ENCODE measurements around the gene TRMT2B.
"Not testable (repeated sequence)": the region's sequence is repeated elsewhere in the genome, so short reads cannot be mapped to it uniquely, and the experiment has no call there.

The TRMT2B gene

DNA sequence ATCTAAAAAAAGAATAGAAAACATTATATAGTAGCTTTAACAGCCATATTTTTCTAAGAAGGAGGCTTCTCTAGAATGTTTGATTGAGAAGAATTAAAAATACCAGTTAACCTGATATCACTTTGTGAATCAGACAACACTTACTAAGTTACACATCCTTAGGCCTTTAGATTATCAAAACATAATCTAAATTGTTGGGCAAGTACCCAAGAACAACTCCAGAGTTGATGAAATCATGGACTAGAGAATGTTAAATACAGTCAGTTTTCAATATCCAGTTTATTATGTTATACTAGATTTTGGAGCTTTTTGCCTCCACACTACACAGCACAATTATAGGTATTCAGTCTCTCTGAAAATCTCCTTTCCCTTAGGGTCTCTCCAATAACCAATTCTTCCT, 42.8 kb downstream of the TRMT2B start:
- DNase-seq (ENCODE audit: low read depth in 2 of 2): no peak

DNA sequence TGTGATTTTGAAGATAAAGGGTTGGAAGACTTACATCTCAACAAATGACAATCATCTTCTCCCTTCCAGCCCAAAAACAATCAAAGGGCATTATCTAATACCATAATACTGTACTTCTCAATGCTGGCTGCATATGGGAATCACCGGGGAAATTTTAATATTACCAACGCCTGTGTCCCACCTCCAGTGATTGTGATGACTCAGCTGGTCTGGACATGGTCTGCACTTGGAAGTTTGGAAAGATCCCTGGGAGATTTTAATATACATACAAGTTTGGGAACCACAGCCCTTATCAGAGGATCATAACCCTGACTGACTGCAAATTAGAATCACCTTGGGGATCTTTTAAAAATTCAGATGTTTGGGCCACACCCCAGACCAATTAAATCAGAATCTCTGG, 52.5 kb downstream of the TRMT2B start:
- DNase-seq (ENCODE audit: low read depth in 2 of 2): no peak

DNA sequence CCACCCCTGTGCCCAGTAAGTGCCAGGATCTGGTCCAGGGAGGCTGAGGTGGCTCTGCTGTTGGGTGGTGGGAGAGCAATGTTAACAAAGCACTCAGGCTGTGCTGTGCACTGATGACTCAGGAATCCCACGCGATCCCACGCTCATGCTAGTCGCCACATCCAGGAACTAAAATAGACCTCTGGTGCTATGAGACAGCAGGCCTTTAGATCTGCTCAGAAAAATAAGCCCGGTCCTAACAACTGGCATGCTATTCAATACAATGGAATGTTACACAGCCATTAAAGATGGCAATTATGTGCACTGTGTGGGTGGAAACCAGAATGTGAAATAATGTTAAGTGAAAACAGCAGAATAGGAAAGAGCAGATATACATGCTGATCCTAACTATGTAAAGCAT, 56.4 kb downstream of the TRMT2B start:
- DNase-seq (ENCODE audit: low read depth in 2 of 2): no peak

DNA sequence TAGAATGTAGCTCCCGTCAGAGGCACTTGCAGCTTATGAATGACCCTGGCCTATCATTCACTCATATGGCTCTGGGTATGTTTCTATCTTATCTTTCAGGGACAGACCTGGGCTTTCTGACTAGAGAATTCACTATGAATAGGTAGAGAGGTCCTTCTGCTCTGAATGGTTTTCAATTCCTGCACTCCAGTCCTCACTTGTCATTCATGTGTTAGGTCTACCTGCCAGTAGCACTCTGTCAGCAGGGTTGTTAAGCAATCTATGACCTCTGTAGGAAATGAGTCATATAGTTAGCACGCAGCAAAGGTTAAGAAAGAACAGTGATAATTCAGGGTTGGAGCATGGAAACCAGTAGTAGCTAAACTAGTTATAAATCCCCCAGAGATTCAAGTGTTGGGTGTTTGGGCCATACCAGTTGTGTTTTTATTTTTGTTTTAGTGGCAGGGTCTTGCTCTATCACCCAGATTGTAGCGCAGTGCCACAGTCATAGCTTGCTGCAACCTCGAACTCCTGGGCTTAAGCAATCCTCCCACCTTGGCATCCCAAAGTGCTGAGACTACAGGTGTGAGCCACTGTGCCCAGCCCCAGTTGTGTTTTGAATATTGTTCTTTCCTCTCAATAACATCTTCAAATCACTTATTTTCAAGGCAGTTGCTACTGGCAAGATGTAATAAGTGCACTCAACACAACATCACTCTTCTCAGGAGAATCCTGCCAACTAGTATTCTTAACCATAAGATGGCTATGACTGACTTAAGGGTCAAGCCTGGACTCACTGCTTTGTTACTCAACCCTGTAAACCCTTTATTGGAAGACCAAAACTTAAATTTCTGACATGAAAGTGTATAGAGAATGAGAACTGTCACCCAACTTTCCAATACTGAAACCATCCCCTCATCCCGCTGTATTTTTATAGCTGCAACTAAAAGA, 57.3 kb downstream of the TRMT2B start:
- no peak for DNase-seq (ENCODE audit: low read depth in 2 of 2)

DNA sequence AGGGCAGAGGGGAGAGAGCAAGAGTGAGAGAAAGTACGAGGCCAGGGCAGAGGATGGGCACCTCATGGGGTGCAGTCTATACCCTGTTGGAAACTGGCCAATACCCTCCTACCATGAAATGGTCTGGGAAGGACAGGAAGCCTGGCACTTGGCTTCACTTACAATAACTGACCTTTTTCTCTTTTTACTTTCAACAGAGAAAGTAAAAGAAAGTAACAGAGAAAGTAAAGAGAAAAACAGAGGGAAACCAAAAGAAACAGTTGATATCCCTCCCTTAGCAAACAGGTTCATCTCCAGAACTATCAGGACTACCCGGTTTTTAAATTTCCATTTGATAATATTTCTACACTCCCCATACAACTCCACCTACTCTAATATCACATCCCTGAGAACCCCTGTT, 61.8 kb downstream of the TRMT2B start:
- no peak for DNase-seq (ENCODE audit: low read depth in 2 of 2)

DNA sequence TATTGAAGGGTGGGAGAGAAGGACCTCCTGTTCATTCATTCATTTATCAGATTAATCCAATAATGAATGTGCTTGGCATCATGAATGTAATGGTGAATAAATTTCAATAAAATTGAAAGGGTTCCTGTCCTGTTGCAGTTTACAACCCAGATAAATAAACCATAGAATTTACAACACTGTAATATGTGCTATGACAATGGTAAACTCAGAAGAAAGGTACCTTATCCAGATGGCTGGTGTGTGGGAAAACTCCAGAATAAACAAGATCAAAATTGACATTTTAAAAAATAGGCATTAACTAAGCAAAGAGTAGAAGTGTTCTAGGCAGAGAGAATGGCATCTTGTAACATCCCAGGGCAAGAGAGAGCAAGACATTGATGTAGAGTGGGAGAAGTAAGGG, 67.1 kb downstream of the TRMT2B start:
- no peak for DNase-seq (ENCODE audit: low read depth in 2 of 2)

DNA sequence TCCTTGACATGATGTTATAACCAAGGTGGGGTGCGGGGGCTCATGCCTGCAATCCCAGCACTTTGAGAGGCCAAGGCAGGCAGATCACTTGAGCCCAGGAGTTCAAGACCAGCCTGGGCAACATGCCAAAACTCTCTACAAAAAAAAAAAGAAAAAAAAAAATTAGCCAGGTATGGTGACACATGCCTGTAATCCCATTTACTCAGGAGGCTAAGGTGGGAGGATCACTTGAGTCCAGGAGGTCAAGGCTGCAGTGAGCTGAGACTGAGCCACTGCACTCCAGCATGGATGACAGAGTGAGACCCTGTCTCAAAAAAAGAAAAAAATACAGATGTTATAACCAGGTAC, 70.4 kb downstream of the TRMT2B start:
- not testable (repeated sequence) for DNase-seq (ENCODE audit: low read depth in 2 of 2)

DNA sequence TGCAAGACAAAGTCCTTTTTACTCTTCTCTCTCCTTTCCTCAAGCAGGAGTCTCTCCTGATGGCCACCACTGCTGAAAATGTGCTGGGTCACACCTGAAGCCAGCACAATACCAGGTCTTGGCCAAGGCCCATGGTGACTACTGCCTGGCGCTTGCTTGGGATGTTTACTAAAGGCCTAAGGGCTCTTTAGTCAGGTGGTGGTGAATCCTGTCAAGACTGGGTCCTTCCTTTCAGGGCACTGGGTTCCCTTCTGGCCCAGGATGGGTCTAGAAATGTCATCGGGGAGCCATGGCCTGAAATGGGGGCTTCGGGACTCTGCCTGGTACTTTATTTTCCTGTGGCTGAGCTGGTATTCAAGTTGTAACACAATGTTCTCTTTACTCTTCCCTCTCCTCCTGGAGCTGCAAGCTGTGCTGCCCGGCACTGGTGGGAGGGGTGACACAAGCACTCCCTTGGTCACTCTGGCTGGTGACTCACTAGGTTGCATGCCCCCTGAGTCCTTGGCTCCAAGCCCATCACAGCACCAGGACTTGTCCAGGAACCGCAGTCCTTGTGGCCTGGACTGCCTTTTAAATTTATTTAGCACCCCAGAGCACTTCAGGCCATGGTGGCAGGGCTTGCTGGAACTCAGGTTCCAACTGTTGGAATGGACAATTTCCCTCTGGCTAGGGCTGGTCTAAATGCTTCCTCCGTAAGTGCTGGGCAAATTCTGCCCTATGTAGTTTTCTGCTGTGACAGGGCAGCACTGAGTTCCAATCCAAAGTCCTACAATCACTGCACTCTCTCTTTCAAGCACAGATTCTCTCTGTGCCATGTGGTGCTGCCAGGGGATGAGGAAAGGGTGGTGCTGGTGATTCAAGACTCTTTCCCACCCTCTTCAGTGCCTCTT, 71.1 kb downstream of the TRMT2B start:
- DNase-seq (ENCODE audit: low read depth in 2 of 2): no peak

DNA sequence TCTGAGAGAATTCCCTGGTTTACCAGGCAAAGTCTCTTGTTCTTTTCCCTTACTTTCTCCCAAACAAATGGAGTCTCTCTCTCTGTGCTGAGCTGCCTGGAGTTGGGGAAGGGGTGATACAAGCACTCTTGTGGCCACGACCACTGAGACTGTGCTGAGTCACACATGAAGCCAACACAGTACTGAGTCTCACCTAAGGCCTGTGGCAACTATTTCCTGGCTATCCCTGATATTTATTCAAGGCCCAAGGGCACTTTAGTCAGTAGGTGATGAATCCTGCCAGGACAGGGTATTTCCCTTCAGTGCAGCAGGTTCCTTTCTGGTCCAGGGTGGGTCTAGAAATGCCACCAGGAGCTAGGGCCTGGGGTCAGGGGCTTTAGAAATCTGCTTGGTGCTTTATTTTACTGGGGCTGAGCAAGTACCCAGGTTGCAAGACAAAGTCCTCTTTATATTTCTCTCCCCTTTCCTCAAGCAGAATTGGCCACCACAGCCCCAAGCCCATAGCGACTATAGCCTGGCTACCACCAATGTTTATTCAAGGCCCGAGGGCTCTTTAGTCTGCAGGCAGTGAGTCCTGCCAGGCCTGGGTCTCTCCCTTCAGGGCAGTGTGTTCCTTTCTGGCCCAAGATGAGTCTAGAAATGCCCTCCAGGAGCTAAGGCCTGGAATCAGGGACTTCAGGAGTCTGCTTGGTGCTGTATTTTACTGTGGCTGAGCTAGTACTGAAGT, 71.9 kb downstream of the TRMT2B start:
- DNase-seq (ENCODE audit: low read depth in 2 of 2): no peak

DNA sequence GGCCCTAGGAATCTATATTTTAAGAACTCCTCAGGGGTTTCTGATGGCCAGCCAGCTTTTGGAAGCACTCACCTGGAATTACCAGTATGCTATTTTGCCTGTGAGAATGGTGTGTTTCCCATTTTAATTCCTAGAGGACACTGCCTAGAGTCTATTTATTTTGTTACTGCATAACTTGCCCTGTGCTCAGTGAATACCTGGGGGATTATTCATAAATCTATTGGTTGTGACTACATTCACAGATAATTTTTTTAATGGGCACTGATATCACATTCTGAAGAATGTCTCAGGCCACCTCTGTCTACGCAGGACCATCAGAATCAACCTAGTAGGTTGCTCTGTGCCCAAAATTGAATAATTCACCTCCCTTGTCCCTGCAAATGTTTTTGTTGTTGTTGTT, 75.7 kb downstream of the TRMT2B start:
- DNase-seq (ENCODE audit: low read depth in 2 of 2): no peak

DNA sequence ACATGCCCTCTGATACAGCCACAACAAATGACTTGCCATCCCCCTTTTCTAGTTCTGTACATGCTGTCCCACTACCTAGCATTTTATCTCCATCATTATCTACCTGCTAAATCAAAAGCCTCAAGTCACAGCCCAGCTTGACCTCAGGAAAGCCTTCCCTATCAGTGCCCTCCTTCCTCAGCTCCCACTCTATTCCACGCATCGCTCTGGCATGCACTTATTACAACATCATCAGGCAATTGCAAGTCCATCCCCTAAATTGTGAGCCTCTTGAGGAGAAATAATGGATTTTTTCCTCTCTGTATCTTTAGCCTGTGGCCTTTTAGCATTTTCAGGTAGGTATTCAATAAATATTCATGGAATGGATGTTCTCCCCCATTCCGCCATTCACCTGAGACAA, 76.7 kb downstream of the TRMT2B start:
- no peak for DNase-seq (ENCODE audit: low read depth in 2 of 2)

DNA sequence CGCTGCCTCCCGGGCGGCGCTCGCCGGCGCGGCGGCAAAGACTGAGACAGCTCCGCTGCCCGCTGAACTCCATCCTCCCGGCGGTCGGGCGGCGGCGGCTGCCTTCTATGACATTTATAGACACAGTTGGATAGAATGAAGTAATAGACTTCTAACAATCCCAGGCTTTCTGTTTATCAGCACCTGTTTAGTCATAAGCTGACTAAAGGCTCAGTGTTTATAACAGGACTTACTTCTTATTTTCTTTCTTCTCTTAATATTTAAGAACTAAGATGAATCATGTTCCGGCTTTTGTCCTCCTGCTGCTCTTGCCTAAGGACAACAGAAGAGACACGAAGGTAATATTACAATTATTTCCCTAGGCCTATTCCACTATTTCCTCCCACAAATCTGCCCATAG, 78.5 kb downstream of the TRMT2B start:
- no peak for DNase-seq (ENCODE audit: low read depth in 2 of 2)

DNA sequence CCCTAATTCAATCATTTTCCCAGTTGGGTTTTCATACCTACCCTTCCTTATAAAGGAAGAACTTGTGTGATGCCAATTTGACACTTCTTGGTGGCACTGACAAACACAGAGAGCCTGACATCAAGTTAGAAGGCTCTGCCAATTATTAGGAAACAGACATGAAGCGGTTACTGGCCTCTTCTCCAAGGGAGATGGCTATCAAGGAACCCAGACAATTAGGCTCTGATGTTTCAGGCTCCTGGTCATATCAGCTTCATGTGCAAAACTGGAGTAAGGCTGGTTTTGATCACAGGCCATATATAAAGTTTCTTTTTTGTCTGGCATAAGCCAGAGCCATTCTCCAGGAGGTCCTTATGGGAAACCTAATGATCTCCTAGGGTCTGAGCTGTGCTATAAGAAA, 82.0 kb downstream of the TRMT2B start:
- DNase-seq (ENCODE audit: low read depth in 2 of 2): no peak

DNA sequence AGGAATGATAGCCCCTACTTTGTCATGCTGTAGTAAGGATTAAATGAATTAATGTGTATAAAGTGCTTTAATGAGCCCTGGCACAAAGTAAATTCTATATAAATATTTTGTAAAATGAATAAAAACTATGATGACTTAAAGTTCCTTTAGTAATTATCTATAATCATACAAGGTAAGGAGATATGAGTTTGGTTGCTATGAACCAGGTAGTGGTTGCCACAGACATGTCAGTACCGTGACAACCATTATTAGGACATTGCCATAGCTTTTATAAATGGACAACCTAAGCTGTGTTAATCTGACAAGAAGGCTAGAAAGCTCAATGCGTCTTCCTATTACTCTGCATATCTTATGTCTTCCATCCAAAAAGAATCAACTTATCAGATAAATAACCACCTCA, 82.5 kb downstream of the TRMT2B start, which contains the start of gene ARL13A:
ARL13A (plus strand) TSS at position 301 of the 400 bp plus-strand sequence. CDS start 3,982 bp downstream, outside the sequence.
- DNase-seq (ENCODE audit: low read depth in 2 of 2): no peak

DNA sequence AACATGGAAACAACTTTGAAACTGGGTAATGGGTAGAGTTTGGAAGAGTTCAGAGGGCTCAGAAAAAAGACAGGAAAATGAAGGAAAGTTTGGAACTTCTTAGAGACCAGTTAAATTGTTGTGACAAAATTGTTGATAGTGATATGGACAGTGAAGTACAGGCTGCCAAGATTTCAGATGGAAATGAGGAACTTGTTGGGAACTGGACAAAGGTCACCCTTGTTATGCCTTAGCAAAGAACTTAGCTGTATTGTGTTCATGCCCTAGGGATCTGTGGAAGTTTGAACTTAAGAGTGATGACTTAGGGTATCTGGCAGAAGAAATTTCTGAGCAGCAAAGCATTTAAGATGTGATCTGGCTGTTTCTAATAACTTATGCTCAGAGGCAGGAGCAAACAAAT, 87.5 kb downstream of the TRMT2B start:
- DNase-seq (ENCODE audit: low read depth in 2 of 2): no peak

DNA sequence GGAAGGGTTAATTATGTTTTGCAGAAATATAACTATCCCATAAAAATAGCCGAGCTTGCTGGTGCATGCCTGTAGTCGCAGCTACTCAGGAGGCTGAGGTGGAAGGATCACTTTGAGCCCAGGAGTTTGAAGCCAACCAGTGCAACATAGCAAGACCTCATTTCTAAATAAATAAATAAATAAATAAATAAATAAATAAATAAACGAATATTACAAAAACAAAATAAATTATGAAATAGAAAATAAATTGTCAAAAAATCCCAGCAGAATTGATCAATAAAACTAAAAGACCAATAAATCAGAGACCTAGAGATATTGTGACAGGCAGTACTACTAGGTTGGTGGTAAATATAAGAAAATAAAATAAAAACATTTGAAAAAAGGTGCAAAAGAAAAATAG, 89.1 kb downstream of the TRMT2B start:
- DNase-seq (ENCODE audit: low read depth in 2 of 2): no peak

Measured in stimulated activated CD8-positive, alpha-beta memory T cell treated with anti-CD3 and anti-CD28 coated beads, Interleukin-7, amount 100 ng/mL, for 1 hour (primary cell).